WTC11 (cell line): Measurements from ENCODE around the gene RAB3IL1. TPM values are rescaled to one million over a fixed set of nuclear protein-coding genes. Genes with fewer than 3 reads are reported as not detected.

Source experiments
- ATAC-seq: fragments of 200-7000 bp; cut with Tn5 transposase; 2 replicates; pipeline ENCODE4 v1.10.0; 2021; ENCODE audit warnings: mild to moderate bottlenecking, moderate library complexity
- CTCF ChIA-PET: fragments of 300-600 bp; sonication (Branson Sonifier 250); formaldehyde crosslinking; loops from one replicate; lab custom pipeline; 2021; ENCODE audit warnings: antibody characterized with exemption; lab: Charles Lee
- POLR2A ChIA-PET: fragments of 350-600 bp; sonication (Branson Sonifier 250); formaldehyde crosslinking; loops from one replicate; lab custom pipeline; 2021; ENCODE audit warnings: antibody characterized with exemption; lab: Charles Lee
- DNase-seq: peaks from one replicate; pipeline ENCODE4 v3.0.0; 2021; ENCODE audit warnings: low spot score
- H3K27ac Mint-ChIP-seq: 2 replicates; pipeline ENCODE4 v1.8.0; 2021; ENCODE audit warnings: mixed read lengths
- H3K27me3 Mint-ChIP-seq: 2 replicates; pipeline ENCODE4 v1.8.0; 2021; ENCODE audit warnings: low read depth, mild to moderate bottlenecking, moderate library complexity, mixed read lengths
- H3K36me3 Mint-ChIP-seq: 2 replicates; pipeline ENCODE4 v1.8.0; 2021; ENCODE audit warnings: mixed read lengths
- H3K4me1 Mint-ChIP-seq: 2 replicates; pipeline ENCODE4 v1.8.0; 2022; ENCODE audit warnings: mixed read lengths
- H3K4me3 Mint-ChIP-seq: 2 replicates; pipeline ENCODE4 v1.8.0; 2021; ENCODE audit warnings: mild to moderate bottlenecking, moderate library complexity, mixed read lengths
- H3K9me3 Mint-ChIP-seq: 2 replicates; pipeline ENCODE4 v1.8.0; 2021; ENCODE audit warnings: mixed read lengths
- JUN ChIP-seq: sonication (generic); formaldehyde crosslinking; IDR thresholded peaks from 2 replicates; pipeline ENCODE4 v1.8.0; 2023; ENCODE audit warnings: mild to moderate bottlenecking, missing genetic modification reagents
- NR3C1 ChIP-seq: sonication (generic); formaldehyde crosslinking; conservative IDR thresholded peaks from 2 replicates; pipeline ENCODE4 v1.8.1; 2023; ENCODE audit warnings: low read depth, mild to moderate bottlenecking, missing genetic modification reagents
- TEAD4 ChIP-seq: sonication (generic); formaldehyde crosslinking; IDR thresholded peaks from 2 replicates; pipeline ENCODE4 v1.8.0; 2022; ENCODE audit warnings: mild to moderate bottlenecking, missing genetic modification reagents
- ZBTB21 ChIP-seq: sonication (generic); formaldehyde crosslinking; IDR thresholded peaks from 2 replicates; pipeline ENCODE4 v1.8.1; 2023; ENCODE audit warnings: mild to moderate bottlenecking, missing genetic modification reagents, borderline replicate concordance
- ZNF232 ChIP-seq: sonication (generic); formaldehyde crosslinking; IDR thresholded peaks from 2 replicates; pipeline ENCODE4 v1.8.0; 2022; ENCODE audit warnings: mild to moderate bottlenecking, missing genetic modification reagents
- ZNF317 ChIP-seq: sonication (generic); formaldehyde crosslinking; IDR thresholded peaks from 2 replicates; pipeline ENCODE4 v1.8.1; 2023; ENCODE audit warnings: low read depth, mild to moderate bottlenecking, moderate library complexity, missing genetic modification reagents, borderline replicate concordance
- total RNA-seq: library from RNA; stranded (reverse); gene quantifications from 3 replicates; pipeline ENCODE4 v1.2.3, GENCODE V29; 2021
- TF ChIP-seq, protein P1 (sequence below): sonication (generic); formaldehyde crosslinking; IDR thresholded peaks from 2 replicates; pipeline ENCODE4 v1.8.1; 2023; ENCODE audit warnings: mild to moderate bottlenecking, missing genetic modification reagents, borderline replicate concordance
- TF ChIP-seq, protein P2 (sequence below): sonication (generic); formaldehyde crosslinking; IDR thresholded peaks from 2 replicates; pipeline ENCODE4 v1.8.0; 2022; ENCODE audit warnings: mild to moderate bottlenecking, missing genetic modification reagents
- TF ChIP-seq, protein P3 (sequence below): fragments of 250-450 bp; sonication (Bioruptor Pico); IDR thresholded peaks from 2 replicates; pipeline ENCODE4 v1.9.0; 2021; ENCODE audit warnings: mild to moderate bottlenecking, borderline replicate concordance
- TF ChIP-seq, protein P4 (sequence below): sonication (generic); formaldehyde crosslinking; IDR thresholded peaks from 2 replicates; pipeline ENCODE4 v1.8.1; 2023; ENCODE audit warnings: mild to moderate bottlenecking, moderate library complexity, missing genetic modification reagents
- TF ChIP-seq, protein P5 (sequence below): sonication (generic); formaldehyde crosslinking; IDR thresholded peaks from 2 replicates; pipeline ENCODE4 v1.8.1; 2022; ENCODE audit warnings: mild to moderate bottlenecking, moderate library complexity, missing genetic modification reagents
- TF ChIP-seq, protein P6 (sequence below): sonication (generic); formaldehyde crosslinking; IDR thresholded peaks from 2 replicates; pipeline ENCODE4 v1.8.0; 2022; ENCODE audit warnings: missing genetic modification reagents
- TF ChIP-seq, protein P7 (sequence below): sonication (generic); formaldehyde crosslinking; IDR thresholded peaks from 2 replicates; pipeline ENCODE4 v1.8.0; 2022; ENCODE audit warnings: mild to moderate bottlenecking, missing genetic modification reagents

RAB3IL1 gene
- total RNA-seq, 1 experiment from 2014 or later, result 7.2 TPM

DNA sequence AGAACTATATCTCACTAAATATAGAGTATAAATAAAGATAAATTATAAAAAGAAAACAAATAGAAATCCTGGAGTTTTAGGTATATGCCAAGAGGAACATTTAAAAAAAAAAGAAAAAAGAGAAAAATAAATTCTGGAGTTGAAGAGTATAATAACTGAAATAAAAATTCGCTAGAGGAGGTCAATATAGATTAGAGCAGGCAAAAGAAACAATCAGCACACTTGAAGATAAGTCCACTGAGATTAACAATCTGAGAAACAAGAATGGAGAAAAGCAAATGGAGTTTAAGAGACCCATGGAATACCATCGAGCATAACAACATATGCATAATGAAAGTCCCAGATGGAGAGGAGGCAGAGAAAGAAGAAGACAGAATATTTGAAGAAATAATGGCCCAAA, 18.5 kb upstream of the RAB3IL1 start (continued):
- TF ChIP-seq, protein P1, sequence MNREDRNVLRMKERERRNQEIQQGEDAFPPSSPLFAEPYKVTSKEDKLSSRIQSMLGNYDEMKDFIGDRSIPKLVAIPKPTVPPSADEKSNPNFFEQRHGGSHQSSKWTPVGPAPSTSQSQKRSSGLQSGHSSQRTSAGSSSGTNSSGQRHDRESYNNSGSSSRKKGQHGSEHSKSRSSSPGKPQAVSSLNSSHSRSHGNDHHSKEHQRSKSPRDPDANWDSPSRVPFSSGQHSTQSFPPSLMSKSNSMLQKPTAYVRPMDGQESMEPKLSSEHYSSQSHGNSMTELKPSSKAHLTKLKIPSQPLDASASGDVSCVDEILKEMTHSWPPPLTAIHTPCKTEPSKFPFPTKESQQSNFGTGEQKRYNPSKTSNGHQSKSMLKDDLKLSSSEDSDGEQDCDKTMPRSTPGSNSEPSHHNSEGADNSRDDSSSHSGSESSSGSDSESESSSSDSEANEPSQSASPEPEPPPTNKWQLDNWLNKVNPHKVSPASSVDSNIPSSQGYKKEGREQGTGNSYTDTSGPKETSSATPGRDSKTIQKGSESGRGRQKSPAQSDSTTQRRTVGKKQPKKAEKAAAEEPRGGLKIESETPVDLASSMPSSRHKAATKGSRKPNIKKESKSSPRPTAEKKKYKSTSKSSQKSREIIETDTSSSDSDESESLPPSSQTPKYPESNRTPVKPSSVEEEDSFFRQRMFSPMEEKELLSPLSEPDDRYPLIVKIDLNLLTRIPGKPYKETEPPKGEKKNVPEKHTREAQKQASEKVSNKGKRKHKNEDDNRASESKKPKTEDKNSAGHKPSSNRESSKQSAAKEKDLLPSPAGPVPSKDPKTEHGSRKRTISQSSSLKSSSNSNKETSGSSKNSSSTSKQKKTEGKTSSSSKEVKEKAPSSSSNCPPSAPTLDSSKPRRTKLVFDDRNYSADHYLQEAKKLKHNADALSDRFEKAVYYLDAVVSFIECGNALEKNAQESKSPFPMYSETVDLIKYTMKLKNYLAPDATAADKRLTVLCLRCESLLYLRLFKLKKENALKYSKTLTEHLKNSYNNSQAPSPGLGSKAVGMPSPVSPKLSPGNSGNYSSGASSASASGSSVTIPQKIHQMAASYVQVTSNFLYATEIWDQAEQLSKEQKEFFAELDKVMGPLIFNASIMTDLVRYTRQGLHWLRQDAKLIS, result no peak
- no peak for TF ChIP-seq TEAD4
- TF ChIP-seq ZNF232 (CRISPR knock-in tag), result no peak
- TF ChIP-seq, protein P2, sequence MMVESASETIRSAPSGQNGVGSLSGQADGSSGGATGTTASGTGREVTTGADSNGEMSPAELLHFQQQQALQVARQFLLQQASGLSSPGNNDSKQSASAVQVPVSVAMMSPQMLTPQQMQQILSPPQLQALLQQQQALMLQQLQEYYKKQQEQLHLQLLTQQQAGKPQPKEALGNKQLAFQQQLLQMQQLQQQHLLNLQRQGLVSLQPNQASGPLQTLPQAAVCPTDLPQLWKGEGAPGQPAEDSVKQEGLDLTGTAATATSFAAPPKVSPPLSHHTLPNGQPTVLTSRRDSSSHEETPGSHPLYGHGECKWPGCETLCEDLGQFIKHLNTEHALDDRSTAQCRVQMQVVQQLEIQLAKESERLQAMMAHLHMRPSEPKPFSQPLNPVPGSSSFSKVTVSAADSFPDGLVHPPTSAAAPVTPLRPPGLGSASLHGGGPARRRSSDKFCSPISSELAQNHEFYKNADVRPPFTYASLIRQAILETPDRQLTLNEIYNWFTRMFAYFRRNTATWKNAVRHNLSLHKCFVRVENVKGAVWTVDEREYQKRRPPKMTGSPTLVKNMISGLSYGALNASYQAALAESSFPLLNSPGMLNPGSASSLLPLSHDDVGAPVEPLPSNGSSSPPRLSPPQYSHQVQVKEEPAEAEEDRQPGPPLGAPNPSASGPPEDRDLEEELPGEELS (CRISPR knock-in tag), result no peak
- no peak for TF ChIP-seq ZNF317 (CRISPR knock-in tag)

DNA sequence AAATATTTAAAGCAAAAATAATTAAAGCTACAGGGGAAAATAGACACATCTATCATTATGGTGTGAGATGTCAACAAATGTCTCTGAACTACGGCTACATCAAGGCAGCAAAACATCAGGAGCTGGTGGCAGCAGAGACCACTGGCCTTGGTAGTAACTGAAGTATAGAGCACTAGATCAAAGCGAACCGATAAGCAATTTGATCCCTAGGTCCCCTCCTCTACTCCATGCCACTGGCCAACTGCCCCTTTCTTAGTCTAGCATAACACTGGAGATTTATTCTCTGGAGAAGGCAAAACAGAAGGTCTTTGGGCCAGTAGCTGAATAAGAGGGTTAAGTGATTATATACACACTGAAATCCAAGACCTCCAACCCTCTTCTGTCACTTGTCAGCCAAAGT, 13.6 kb upstream of the RAB3IL1 start:
- POLR2A ChIA-PET, result no interaction called here
- CTCF ChIA-PET, result interaction anchor here (0.8 to 2.7 kb wide), 3 partner anchors 17 to 151 kb away, joined by 3 to 10 read pairs (median 7); no protein-coding TSS in a partner anchor
- H3K4me3 Mint-ChIP-seq, result no peak overlapping the region
- H3K27ac Mint-ChIP-seq, result no peak overlapping the region
- peaks cover 10% of the 10 kb centered on the region for H3K4me1 Mint-ChIP-seq
- peaks cover 4% of the 10 kb centered on the region for H3K27me3 Mint-ChIP-seq
- no peak for DNase-seq
- ATAC-seq, result no peak
- H3K36me3 Mint-ChIP-seq, result peaks cover 6% of the 10 kb centered on the region; the same call in 1 of the 2 replicates
- H3K9me3 Mint-ChIP-seq, result peaks cover 16% of the 10 kb centered on the region
- TF ChIP-seq NR3C1, result no peak
- TF ChIP-seq, protein P3, sequence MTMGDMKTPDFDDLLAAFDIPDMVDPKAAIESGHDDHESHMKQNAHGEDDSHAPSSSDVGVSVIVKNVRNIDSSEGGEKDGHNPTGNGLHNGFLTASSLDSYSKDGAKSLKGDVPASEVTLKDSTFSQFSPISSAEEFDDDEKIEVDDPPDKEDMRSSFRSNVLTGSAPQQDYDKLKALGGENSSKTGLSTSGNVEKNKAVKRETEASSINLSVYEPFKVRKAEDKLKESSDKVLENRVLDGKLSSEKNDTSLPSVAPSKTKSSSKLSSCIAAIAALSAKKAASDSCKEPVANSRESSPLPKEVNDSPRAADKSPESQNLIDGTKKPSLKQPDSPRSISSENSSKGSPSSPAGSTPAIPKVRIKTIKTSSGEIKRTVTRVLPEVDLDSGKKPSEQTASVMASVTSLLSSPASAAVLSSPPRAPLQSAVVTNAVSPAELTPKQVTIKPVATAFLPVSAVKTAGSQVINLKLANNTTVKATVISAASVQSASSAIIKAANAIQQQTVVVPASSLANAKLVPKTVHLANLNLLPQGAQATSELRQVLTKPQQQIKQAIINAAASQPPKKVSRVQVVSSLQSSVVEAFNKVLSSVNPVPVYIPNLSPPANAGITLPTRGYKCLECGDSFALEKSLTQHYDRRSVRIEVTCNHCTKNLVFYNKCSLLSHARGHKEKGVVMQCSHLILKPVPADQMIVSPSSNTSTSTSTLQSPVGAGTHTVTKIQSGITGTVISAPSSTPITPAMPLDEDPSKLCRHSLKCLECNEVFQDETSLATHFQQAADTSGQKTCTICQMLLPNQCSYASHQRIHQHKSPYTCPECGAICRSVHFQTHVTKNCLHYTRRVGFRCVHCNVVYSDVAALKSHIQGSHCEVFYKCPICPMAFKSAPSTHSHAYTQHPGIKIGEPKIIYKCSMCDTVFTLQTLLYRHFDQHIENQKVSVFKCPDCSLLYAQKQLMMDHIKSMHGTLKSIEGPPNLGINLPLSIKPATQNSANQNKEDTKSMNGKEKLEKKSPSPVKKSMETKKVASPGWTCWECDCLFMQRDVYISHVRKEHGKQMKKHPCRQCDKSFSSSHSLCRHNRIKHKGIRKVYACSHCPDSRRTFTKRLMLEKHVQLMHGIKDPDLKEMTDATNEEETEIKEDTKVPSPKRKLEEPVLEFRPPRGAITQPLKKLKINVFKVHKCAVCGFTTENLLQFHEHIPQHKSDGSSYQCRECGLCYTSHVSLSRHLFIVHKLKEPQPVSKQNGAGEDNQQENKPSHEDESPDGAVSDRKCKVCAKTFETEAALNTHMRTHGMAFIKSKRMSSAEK (CRISPR knock-in tag), result no peak
- TF ChIP-seq, protein P1, result no peak
- TF ChIP-seq, protein P4, sequence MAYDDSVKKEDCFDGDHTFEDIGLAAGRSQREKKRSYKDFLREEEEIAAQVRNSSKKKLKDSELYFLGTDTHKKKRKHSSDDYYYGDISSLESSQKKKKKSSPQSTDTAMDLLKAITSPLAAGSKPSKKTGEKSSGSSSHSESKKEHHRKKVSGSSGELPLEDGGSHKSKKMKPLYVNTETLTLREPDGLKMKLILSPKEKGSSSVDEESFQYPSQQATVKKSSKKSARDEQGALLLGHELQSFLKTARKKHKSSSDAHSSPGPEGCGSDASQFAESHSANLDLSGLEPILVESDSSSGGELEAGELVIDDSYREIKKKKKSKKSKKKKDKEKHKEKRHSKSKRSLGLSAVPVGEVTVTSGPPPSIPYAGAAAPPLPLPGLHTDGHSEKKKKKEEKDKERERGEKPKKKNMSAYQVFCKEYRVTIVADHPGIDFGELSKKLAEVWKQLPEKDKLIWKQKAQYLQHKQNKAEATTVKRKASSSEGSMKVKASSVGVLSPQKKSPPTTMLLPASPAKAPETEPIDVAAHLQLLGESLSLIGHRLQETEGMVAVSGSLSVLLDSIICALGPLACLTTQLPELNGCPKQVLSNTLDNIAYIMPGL, result no peak
- TF ChIP-seq, protein P5, sequence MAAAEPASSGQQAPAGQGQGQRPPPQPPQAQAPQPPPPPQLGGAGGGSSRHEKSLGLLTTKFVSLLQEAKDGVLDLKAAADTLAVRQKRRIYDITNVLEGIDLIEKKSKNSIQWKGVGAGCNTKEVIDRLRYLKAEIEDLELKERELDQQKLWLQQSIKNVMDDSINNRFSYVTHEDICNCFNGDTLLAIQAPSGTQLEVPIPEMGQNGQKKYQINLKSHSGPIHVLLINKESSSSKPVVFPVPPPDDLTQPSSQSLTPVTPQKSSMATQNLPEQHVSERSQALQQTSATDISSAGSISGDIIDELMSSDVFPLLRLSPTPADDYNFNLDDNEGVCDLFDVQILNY (CRISPR knock-in tag), result no peak
- no peak for TF ChIP-seq ZBTB21 (CRISPR knock-in tag)
- TF ChIP-seq, protein P6, sequence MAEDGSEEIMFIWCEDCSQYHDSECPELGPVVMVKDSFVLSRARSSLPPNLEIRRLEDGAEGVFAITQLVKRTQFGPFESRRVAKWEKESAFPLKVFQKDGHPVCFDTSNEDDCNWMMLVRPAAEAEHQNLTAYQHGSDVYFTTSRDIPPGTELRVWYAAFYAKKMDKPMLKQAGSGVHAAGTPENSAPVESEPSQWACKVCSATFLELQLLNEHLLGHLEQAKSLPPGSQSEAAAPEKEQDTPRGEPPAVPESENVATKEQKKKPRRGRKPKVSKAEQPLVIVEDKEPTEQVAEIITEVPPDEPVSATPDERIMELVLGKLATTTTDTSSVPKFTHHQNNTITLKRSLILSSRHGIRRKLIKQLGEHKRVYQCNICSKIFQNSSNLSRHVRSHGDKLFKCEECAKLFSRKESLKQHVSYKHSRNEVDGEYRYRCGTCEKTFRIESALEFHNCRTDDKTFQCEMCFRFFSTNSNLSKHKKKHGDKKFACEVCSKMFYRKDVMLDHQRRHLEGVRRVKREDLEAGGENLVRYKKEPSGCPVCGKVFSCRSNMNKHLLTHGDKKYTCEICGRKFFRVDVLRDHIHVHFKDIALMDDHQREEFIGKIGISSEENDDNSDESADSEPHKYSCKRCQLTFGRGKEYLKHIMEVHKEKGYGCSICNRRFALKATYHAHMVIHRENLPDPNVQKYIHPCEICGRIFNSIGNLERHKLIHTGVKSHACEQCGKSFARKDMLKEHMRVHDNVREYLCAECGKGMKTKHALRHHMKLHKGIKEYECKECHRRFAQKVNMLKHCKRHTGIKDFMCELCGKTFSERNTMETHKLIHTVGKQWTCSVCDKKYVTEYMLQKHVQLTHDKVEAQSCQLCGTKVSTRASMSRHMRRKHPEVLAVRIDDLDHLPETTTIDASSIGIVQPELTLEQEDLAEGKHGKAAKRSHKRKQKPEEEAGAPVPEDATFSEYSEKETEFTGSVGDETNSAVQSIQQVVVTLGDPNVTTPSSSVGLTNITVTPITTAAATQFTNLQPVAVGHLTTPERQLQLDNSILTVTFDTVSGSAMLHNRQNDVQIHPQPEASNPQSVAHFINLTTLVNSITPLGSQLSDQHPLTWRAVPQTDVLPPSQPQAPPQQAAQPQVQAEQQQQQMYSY, result no peak
- TF ChIP-seq, protein P7, sequence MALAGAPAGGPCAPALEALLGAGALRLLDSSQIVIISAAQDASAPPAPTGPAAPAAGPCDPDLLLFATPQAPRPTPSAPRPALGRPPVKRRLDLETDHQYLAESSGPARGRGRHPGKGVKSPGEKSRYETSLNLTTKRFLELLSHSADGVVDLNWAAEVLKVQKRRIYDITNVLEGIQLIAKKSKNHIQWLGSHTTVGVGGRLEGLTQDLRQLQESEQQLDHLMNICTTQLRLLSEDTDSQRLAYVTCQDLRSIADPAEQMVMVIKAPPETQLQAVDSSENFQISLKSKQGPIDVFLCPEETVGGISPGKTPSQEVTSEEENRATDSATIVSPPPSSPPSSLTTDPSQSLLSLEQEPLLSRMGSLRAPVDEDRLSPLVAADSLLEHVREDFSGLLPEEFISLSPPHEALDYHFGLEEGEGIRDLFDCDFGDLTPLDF (CRISPR knock-in tag), result no peak
- TF ChIP-seq JUN (CRISPR knock-in tag), result no peak
